Hepatocyte (in vitro differentiated cells): Measurements from ENCODE around the gene PRR36. TPM values are rescaled to one million over a fixed set of nuclear protein-coding genes. Genes with fewer than 3 reads are reported as not detected.

Experiments
- DNase-seq: peaks from one replicate; pipeline ENCODE4 v3.0.0-alpha.2; 2016; ENCODE audit warnings: low spot score
- H2AFZ ChIP-seq: fragments of 200-600 bp; sonication (generic); 2 replicates; pipeline ENCODE4 v1.6.0; 2016; ENCODE audit warnings: antibody characterized with exemption, mild to moderate bottlenecking
- H3K27ac ChIP-seq: fragments of 200-600 bp; sonication (generic); 2 replicates; pipeline ENCODE4 v1.5.1; 2016; ENCODE audit warnings: mild to moderate bottlenecking
- H3K27me3 ChIP-seq: fragments of 200-600 bp; sonication (generic); 2 replicates; pipeline ENCODE4 v1.6.1; 2016
- H3K36me3 ChIP-seq: fragments of 200-600 bp; sonication (generic); replicated peaks from 2 replicates; pipeline ENCODE4 v1.5.1; 2016; ENCODE audit warnings: low read depth; ENCODE audit not compliant: insufficient read depth
- H3K4me1 ChIP-seq: fragments of 200-600 bp; sonication (generic); 2 replicates; pipeline ENCODE4 v1.5.1; 2016; ENCODE audit warnings: mild to moderate bottlenecking, moderate library complexity; ENCODE audit not compliant: insufficient read depth
- H3K4me2 ChIP-seq: fragments of 200-600 bp; sonication (generic); 2 replicates; pipeline ENCODE4 v1.6.0; 2016
- H3K4me3 ChIP-seq: fragments of 200-600 bp; sonication (generic); 2 replicates; pipeline ENCODE4 v1.5.1; 2016; ENCODE audit warnings: mild to moderate bottlenecking
- H3K79me2 ChIP-seq: fragments of 200-600 bp; sonication (generic); 2 replicates; pipeline ENCODE4 v1.6.0; 2017; ENCODE audit warnings: mild to moderate bottlenecking
- H3K9me2 ChIP-seq: fragments of 200-600 bp; sonication (generic); replicated peaks from 2 replicates; pipeline ENCODE4 v1.6.0; 2017; ENCODE audit warnings: mild to moderate bottlenecking; ENCODE audit not compliant: insufficient read depth
- H3K9me3 ChIP-seq: fragments of 200-600 bp; sonication (generic); 2 replicates; pipeline ENCODE4 v1.5.1; 2016; ENCODE audit warnings: low read depth, mild to moderate bottlenecking
- H4K20me1 ChIP-seq: fragments of 200-600 bp; sonication (generic); 2 replicates; pipeline ENCODE4 v1.6.0; 2016; ENCODE audit warnings: mild to moderate bottlenecking; ENCODE audit not compliant: insufficient read depth, poor library complexity, severe bottlenecking
- CTCF ChIP-seq: fragments of 200-600 bp; sonication (generic); IDR thresholded peaks from 2 replicates; pipeline ENCODE4 v1.5.1; 2016; ENCODE audit warnings: antibody characterized with exemption, mild to moderate bottlenecking; ENCODE audit not compliant: poor library complexity
- EZH2 ChIP-seq: fragments of 200-600 bp; sonication (generic); IDR thresholded peaks from 2 replicates; pipeline ENCODE4 v1.6.1; 2016; ENCODE audit warnings: antibody characterized with exemption, mild to moderate bottlenecking, borderline replicate concordance
- EZH2phosphoT487 ChIP-seq: fragments of 200-600 bp; sonication (generic); IDR thresholded peaks from one replicate; pipeline ENCODE4 v1.6.1; 2018; ENCODE audit warnings: antibody characterized with exemption, mild to moderate bottlenecking, low read depth, moderate library complexity; ENCODE audit not compliant: unreplicated experiment, severe bottlenecking
- WGBS: methylation state at CpG from one replicate; pipeline ENCODE4 v1.1.6; 2016; ENCODE audit warnings: low lambda C conversion rate; ENCODE audit errors: missing lambda C conversion rate; 5-methylcytosine and 5-hydroxymethylcytosine counted together
- polyA plus RNA-seq: library from polyadenylated mRNA; unstranded; fragments of >200 nt; fragmentation: Nextera tagmentation; extraction: Ambion mirVana; gene quantifications from 2 replicates; pipeline ENCODE4 v1.2.1, GENCODE V29; 2016
- total RNA-seq: library from RNA; depleted of rRNA; stranded (reverse); fragments of >200 nt; gene quantifications from 2 replicates; pipeline ENCODE4 v1.2.3, GENCODE V29; 2014

PRR36 gene
- total and polyA plus RNA-seq, 2 experiments from 2014 or later = 1.00 to 2.5 TPM

GRCh38 chr19:7917267-7918061 is 43.3 kb upstream of the PRR36 start:
- Histone ChIP-seq H3K79me2 (no peaks in the 10 kb centered on the region), H4K20me1 (no peaks in the 10 kb centered on the region), H3K4me1 (peaks cover 33% of the 10 kb centered on the region), H3K4me3 (peak overlapping the region; percentile 1), H3K4me2 (peak overlapping the region; percentile 95), H3K27ac (no peak overlapping the region), H3K27me3 (peaks cover 35% of the 10 kb centered on the region), H3K9me3 (no peaks in the 10 kb centered on the region), H2AFZ (peak overlapping the region; percentile 60), H3K9me2 (no peaks in the 10 kb centered on the region), H3K36me3 (no peaks in the 10 kb centered on the region)
- peak; percentile 85 for DNase-seq
- WGBS = 4% methylated on average over 69 of the region's 71 CpGs
- TF ChIP-seq EZH2phosphoT487 = no peak
- TF ChIP-seq CTCF = peak; percentile 61
- peak; percentile 17 for TF ChIP-seq EZH2

GRCh38 chr19:7916955-7917266 is 42.7 kb upstream of the PRR36 start:
- Histone ChIP-seq H3K27me3 (peaks cover 35% of the 10 kb centered on the region), H3K9me2 (no peaks in the 10 kb centered on the region), H3K4me3 (peak overlapping the region; percentile 33), H3K4me2 (peak overlapping the region; percentile 95), H4K20me1 (no peaks in the 10 kb centered on the region), H3K36me3 (no peaks in the 10 kb centered on the region), H3K79me2 (no peaks in the 10 kb centered on the region), H3K27ac (no peak overlapping the region), H3K4me1 (peaks cover 33% of the 10 kb centered on the region), H3K9me3 (no peaks in the 10 kb centered on the region), H2AFZ (peak overlapping the region; percentile 63)
- TF ChIP-seq EZH2phosphoT487 (no peak), EZH2 (no peak), CTCF (no peak)
- no peak for DNase-seq
- WGBS = 9% methylated on average over 9 of the region's 12 CpGs

- Histone ChIP-seq H2AFZ (peak overlapping the region; percentile 63), H3K4me3 (peak overlapping the region; percentile 33), H4K20me1 (no peaks in the 10 kb centered on the region), H3K9me3 (no peaks in the 10 kb centered on the region), H3K4me2 (peak overlapping the region; percentile 95), H3K36me3 (no peaks in the 10 kb centered on the region), H3K79me2 (no peaks in the 10 kb centered on the region), H3K27ac (no peak overlapping the region), H3K4me1 (peaks cover 31% of the 10 kb centered on the region), H3K27me3 (peaks cover 35% of the 10 kb centered on the region), H3K9me2 (no peaks in the 10 kb centered on the region)
- WGBS = 4% methylated on average over 45 of the region's 104 CpGs
- DNase-seq = peak; percentile 67
- peak; percentile 16 for TF ChIP-seq EZH2phosphoT487
- TF ChIP-seq CTCF = no peak
- TF ChIP-seq EZH2 = peak; percentile 80
These were observed 42.1 kb upstream of the PRR36 start for GRCh38 chr19:7916103-7916954.
